ENCODE data around the gene DGKI.

- TF ChIP-seq CTCF (IDR thresholded peaks at IDR 0.05 in 2 of 3, conservative IDR thresholded peaks at IDR 0.05 in 1 of 3; ENCODE audit: borderline replicate concordance in 1 of 3, insufficient read depth in 1 of 3, low read depth in 2 of 3, low read length in 2 of 3) (no peak), CEBPB (IDR thresholded peaks at IDR 0.05; ENCODE audit: low read depth) (no peak)
These were observed 392.0 kb downstream of the DGKI start for GRCh38 chr7:137454767-137455166.

Measured in HCT116 (cell line).